ENCODE measurements around the gene KLHL18.
A peak's percentile ranks its signal among the peaks of the same experiment; 100 is the strongest.
"Not testable (repeated sequence)": the region's sequence is repeated elsewhere in the genome, so short reads cannot be mapped to it uniquely, and the experiment has no call there.

Gene KLHL18

GRCh38 chr3:47362701-47363100, 80.0 kb downstream of the KLHL18 start:
- DNase-seq (ENCODE audit: low read depth), result no peak

- DNase-seq (ENCODE audit: low read depth), result no peak
Measured at GRCh38 chr3:47365213-47366153, 82.7 kb downstream of the KLHL18 start.

GRCh38 chr3:47366833-47367232, 84.1 kb downstream of the KLHL18 start:
- no peak for DNase-seq (ENCODE audit: low read depth)

GRCh38 chr3:47367631-47368030, 84.9 kb downstream of the KLHL18 start:
- DNase-seq (ENCODE audit: low read depth), result no peak

GRCh38 chr3:47370020-47370419, 87.3 kb downstream of the KLHL18 start:
- DNase-seq (ENCODE audit: low read depth), result not testable (repeated sequence)

- DNase-seq (ENCODE audit: low read depth), result no peak
Measured at GRCh38 chr3:47370887-47371697, 88.3 kb downstream of the KLHL18 start.

- no peak for DNase-seq (ENCODE audit: low read depth)
Measured at GRCh38 chr3:47374587-47374986, 91.8 kb downstream of the KLHL18 start.

GRCh38 chr3:47376393-47376792, 93.6 kb downstream of the KLHL18 start:
- DNase-seq (ENCODE audit: low read depth), result no peak

GRCh38 chr3:47377186-47377585, 94.4 kb downstream of the KLHL18 start:
- DNase-seq (ENCODE audit: low read depth), result no peak

- no peak for DNase-seq (ENCODE audit: low read depth)
Measured at GRCh38 chr3:47378869-47379268, 96.1 kb downstream of the KLHL18 start.

- no peak for DNase-seq (ENCODE audit: low read depth)
Measured at GRCh38 chr3:47379411-47379899, 96.7 kb downstream of the KLHL18 start.

- no peak for DNase-seq (ENCODE audit: low read depth)
Measured at GRCh38 chr3:47380026-47380600, 97.4 kb downstream of the KLHL18 start.

GRCh38 chr3:47380601-47381316, 98.0 kb downstream of the KLHL18 start, which contains the start of gene PTPN23:
PTPN23 (plus strand) TSS chr3:47381021; CDS start chr3:47381097, 76 bp downstream.
- DNase-seq (ENCODE audit: low read depth), result peak; percentile 99

GRCh38 chr3:47381317-47382157, 98.8 kb downstream of the KLHL18 start:
- DNase-seq (ENCODE audit: low read depth), result peak; percentile 46

- DNase-seq (ENCODE audit: low read depth), result no peak
Measured at GRCh38 chr3:47384425-47384824, 101.7 kb downstream of the KLHL18 start.

- no peak for DNase-seq (ENCODE audit: low read depth)
Measured at GRCh38 chr3:47385007-47385406, 102.3 kb downstream of the KLHL18 start.

GRCh38 chr3:47385796-47386195, 103.1 kb downstream of the KLHL18 start:
- DNase-seq (ENCODE audit: low read depth), result no peak

- no peak for DNase-seq (ENCODE audit: low read depth)
Measured at GRCh38 chr3:47392933-47393332, 110.2 kb downstream of the KLHL18 start.

GRCh38 chr3:47394140-47394870, 111.6 kb downstream of the KLHL18 start:
- no peak for DNase-seq (ENCODE audit: low read depth)

GRCh38 chr3:47394881-47395280, 112.1 kb downstream of the KLHL18 start:
- DNase-seq (ENCODE audit: low read depth), result no peak
